K562 (cell line): Measurements from ENCODE around the gene IL13. TPM values are rescaled to one million over a fixed set of nuclear protein-coding genes. Genes with fewer than 3 reads are reported as not detected.

ENCODE experiments used
- ARHGAP35 ChIP-seq: fragments of 450-650 bp; IDR thresholded peaks from 2 replicates; pipeline ENCODE4 v1.6.1; 2018; ENCODE audit not compliant: partially characterized antibody
- BCLAF1 ChIP-seq, 2 experiments: fragments of 450-650 bp in 1 of 2; IDR thresholded peaks; 2 replicates each; pipeline ENCODE4 v1.6.1; 2011 to 2017; ENCODE audit warnings: low read depth in 2 of 2, antibody characterized with exemption in 1 of 2, borderline replicate concordance in 1 of 2, low read length in 1 of 2, mild to moderate bottlenecking in 1 of 2, mixed read lengths in 1 of 2; ENCODE audit not compliant: control insufficient read depth in 1 of 2
- E2F6 ChIP-seq, 2 experiments: IDR thresholded peaks; 2 replicates each; pipeline ENCODE4 v1.6.1; 2011; ENCODE audit warnings: borderline replicate concordance in 1 of 2, control low read depth in 1 of 2, low read depth in 1 of 2, low read length in 1 of 2, mild to moderate bottlenecking in 1 of 2, mixed read lengths in 1 of 2, moderate library complexity in 1 of 2; ENCODE audit not compliant: insufficient read depth in 1 of 2, insufficient read length in 1 of 2, poor library complexity in 1 of 2, severe bottlenecking in 1 of 2; ENCODE audit errors: extremely low read depth in 1 of 2
- FOXK2 ChIP-seq, 2 experiments: fragments of 450-650 bp; IDR thresholded peaks in 1 of 2; conservative IDR thresholded peaks in 1 of 2; 2 replicates each; pipeline ENCODE4 v1.6.1; 2016; ENCODE audit warnings: low read depth in 2 of 2, mild to moderate bottlenecking in 1 of 2
- HMG20B ChIP-seq: fragments of 250-450 bp; sonication (Bioruptor Pico); IDR thresholded peaks from 2 replicates; pipeline ENCODE4 v1.5.0; 2021; ENCODE audit warnings: mild to moderate bottlenecking
- KLF16 ChIP-seq: IDR thresholded peaks from 2 replicates; pipeline ENCODE4 v1.6.1; 2016; ENCODE audit warnings: antibody characterized with exemption
- MYNN ChIP-seq, 2 experiments: sonication (generic); formaldehyde crosslinking in 1 of 2; IDR thresholded peaks; 2 replicates each; pipeline versions ENCODE4 v1.5.0 to v1.6.1; 2016 to 2020; ENCODE audit warnings: antibody characterized with exemption in 1 of 2, missing genetic modification reagents in 1 of 2
- NFIC ChIP-seq: fragments of 450-650 bp; IDR thresholded peaks from 2 replicates; pipeline ENCODE4 v1.6.1; 2017; ENCODE audit warnings: mild to moderate bottlenecking, inconsistent platforms
- NFXL1 ChIP-seq: fragments of 450-650 bp; formaldehyde crosslinking; IDR thresholded peaks from 2 replicates; pipeline ENCODE4 v1.4.0; 2021; ENCODE audit warnings: mild to moderate bottlenecking
- NONO ChIP-seq, 2 experiments: fragments of 200-400 bp in 1 of 2; fragments of 450-650 bp in 1 of 2; formaldehyde crosslinking in 1 of 2; IDR thresholded peaks; 2 replicates each; pipeline ENCODE4 v1.6.1; 2017; ENCODE audit warnings: low read depth in 2 of 2, mild to moderate bottlenecking in 2 of 2, moderate library complexity in 2 of 2, low read length in 1 of 2
- RFX5 ChIP-seq: IDR thresholded peaks from 2 replicates; pipeline ENCODE4 v1.6.1; 2011; ENCODE audit warnings: low read depth, mild to moderate bottlenecking, improper control_type of control experiment, low read length
- SMAD2 ChIP-seq: fragments of 150-350 bp; IDR thresholded peaks from 2 replicates; pipeline ENCODE4 v1.6.1; 2014; ENCODE audit warnings: low read depth, mild to moderate bottlenecking, low read length
- TCF15 ChIP-seq: fragments of 250-450 bp; sonication (Bioruptor Pico); IDR thresholded peaks from 2 replicates; pipeline ENCODE4 v1.8.0; 2022; ENCODE audit warnings: moderate library complexity, mild to moderate bottlenecking, inconsistent platforms
- TRIM24 ChIP-seq, 2 experiments: fragments of 450-650 bp; IDR thresholded peaks; 2 replicates each; pipeline ENCODE4 v1.6.1; 2016
- TRIM28 ChIP-seq: fragments of 450-650 bp; IDR thresholded peaks from 2 replicates; pipeline ENCODE4 v1.6.1; 2017
- WHSC1 ChIP-seq: IDR thresholded peaks from one replicate; pipeline ENCODE4 v1.6.1; 2012; ENCODE audit warnings: low read length, control low read depth, inconsistent platforms
- ZBTB2 ChIP-seq: fragments of 450-650 bp; IDR thresholded peaks from 2 replicates; pipeline ENCODE4 v1.6.1; 2016; ENCODE audit warnings: antibody characterized with exemption
- ZNF232 ChIP-seq: sonication (generic); formaldehyde crosslinking; IDR thresholded peaks from 2 replicates; pipeline ENCODE4 v1.8.0; 2022; ENCODE audit warnings: mild to moderate bottlenecking, missing genetic modification reagents
- ZNF24 ChIP-seq: fragments of 450-650 bp; IDR thresholded peaks from 2 replicates; pipeline ENCODE4 v1.6.1; 2016
- ZNF316 ChIP-seq: fragments of 450-650 bp; IDR thresholded peaks from 2 replicates; pipeline ENCODE4 v1.6.1; 2016
- ZNF639 ChIP-seq, 2 experiments: fragments of 200-800 bp in 1 of 2; sonication (Bioruptor generic) in 1 of 2; sonication (generic) in 1 of 2; formaldehyde crosslinking in 1 of 2; IDR thresholded peaks in 1 of 2; conservative IDR thresholded peaks in 1 of 2; 2 replicates each; pipeline versions ENCODE4 v1.5.0 to v1.6.1; 2016 to 2020; ENCODE audit warnings: missing compliant biosample characterization in 1 of 2, missing genetic modification characterization in 1 of 2, missing genetic modification reagents in 1 of 2
- polyA plus RNA-seq, 8 experiments: library from polyadenylated mRNA; depleted of rRNA in 4 of 8; stranded (reverse) in 5 of 8; unstranded in 3 of 8; fragments of >200 nt; fragmentation: Nextera tagmentation in 2 of 8; fragmentation: Illumina TruSeq in 1 of 8; extraction: Ambion mirVana in 2 of 8; extraction: Trizol in 1 of 8; gene quantifications; 2 replicates each; pipeline versions ENCODE4 v1.2.1 to v1.2.3, GENCODE V29; 2011 to 2014; ENCODE audit warnings: inconsistent platforms in 1 of 8, missing spikeins in 1 of 8
- total RNA-seq, 7 experiments: library from RNA; depleted of rRNA in 6 of 7; stranded (reverse); fragments of >200 nt in 6 of 7; fragmentation: Illumina TruSeq in 2 of 7; extraction: Trizol in 2 of 7; gene quantifications; 2 replicates each; pipeline versions ENCODE4 v1.2.1 to v1.2.3, GENCODE V29; 2011 to 2021; ENCODE audit warnings: low replicate concordance in 1 of 7

Gene IL13
- total and polyA plus RNA-seq, 9 of the 15 experiments (the other 6 are each of a cell fraction or from before 2014, with no cell fraction given): not detected

- TF ChIP-seq ZBTB2: peak; percentile 41; the same call in 1 of the 2 replicates
- TF ChIP-seq ZNF232 (CRISPR knock-in tag): no peak
- no peak for TF ChIP-seq HMG20B (CRISPR knock-in tag)
- TF ChIP-seq ZNF24: peak; percentile 56; the same call in 1 of the 2 replicates
- peak in 1 of 2 experiments; percentile 70; a peak in 2 of 4 replicates for TF ChIP-seq ZNF639 (CRISPR knock-in tag; conservative IDR thresholded peaks at IDR 0.05 in 1 of 2, IDR thresholded peaks at IDR 0.05 in 1 of 2)
- TF ChIP-seq MYNN (IDR thresholded peaks at IDR 0.05): peak; percentile 41; the same call in 1 of the 2 replicates
- no peak for TF ChIP-seq MYNN (CRISPR knock-in tag; IDR thresholded peaks at IDR 0.05)
- TF ChIP-seq E2F6 (IDR thresholded peaks at IDR 0.05; ENCODE audit: borderline replicate concordance in 1 of 2, extremely low read depth in 1 of 2, insufficient read depth in 1 of 2, insufficient read length in 1 of 2, low read depth in 1 of 2, low read length in 1 of 2, poor library complexity in 1 of 2, severe bottlenecking in 1 of 2): no peak
- no peak for TF ChIP-seq TCF15 (CRISPR knock-in tag)
- peak; percentile 52 to 58; a peak in 2 of 4 replicates for TF ChIP-seq FOXK2 (conservative IDR thresholded peaks at IDR 0.05 in 1 of 2, IDR thresholded peaks at IDR 0.05 in 1 of 2; ENCODE audit: low read depth in 2 of 2)
- TF ChIP-seq NFXL1: no peak
- TF ChIP-seq ZNF316: no peak
- no peak for TF ChIP-seq WHSC1
- TF ChIP-seq BCLAF1 (IDR thresholded peaks at IDR 0.05; ENCODE audit: borderline replicate concordance in 1 of 2, control insufficient read depth in 1 of 2, low read depth in 2 of 2, low read length in 1 of 2): 0 out of 4 replicates have a peak, but pooled peaks of 1 of the 2 experiments have one; percentile 56
- TF ChIP-seq NONO (IDR thresholded peaks at IDR 0.05; ENCODE audit: low read depth in 2 of 2, low read length in 1 of 2): no peak; a peak in 1 of 4 replicates
- peak; percentile 95 for TF ChIP-seq NFIC
- no peak for TF ChIP-seq SMAD2
- no peak for TF ChIP-seq RFX5
- TF ChIP-seq TRIM24 (IDR thresholded peaks at IDR 0.05): peak; percentile 98
- peak; percentile 97 for TF ChIP-seq KLF16
- no peak for TF ChIP-seq ARHGAP35
- TF ChIP-seq TRIM28: peak; percentile 48; the same call in 1 of the 2 replicates
Measured at GRCh38 chr5:132651838-132652469, 6.0 kb upstream of the IL13 start (continued).
